ENCODE results near the gene TAF15.

TAF15 gene

DNA sequence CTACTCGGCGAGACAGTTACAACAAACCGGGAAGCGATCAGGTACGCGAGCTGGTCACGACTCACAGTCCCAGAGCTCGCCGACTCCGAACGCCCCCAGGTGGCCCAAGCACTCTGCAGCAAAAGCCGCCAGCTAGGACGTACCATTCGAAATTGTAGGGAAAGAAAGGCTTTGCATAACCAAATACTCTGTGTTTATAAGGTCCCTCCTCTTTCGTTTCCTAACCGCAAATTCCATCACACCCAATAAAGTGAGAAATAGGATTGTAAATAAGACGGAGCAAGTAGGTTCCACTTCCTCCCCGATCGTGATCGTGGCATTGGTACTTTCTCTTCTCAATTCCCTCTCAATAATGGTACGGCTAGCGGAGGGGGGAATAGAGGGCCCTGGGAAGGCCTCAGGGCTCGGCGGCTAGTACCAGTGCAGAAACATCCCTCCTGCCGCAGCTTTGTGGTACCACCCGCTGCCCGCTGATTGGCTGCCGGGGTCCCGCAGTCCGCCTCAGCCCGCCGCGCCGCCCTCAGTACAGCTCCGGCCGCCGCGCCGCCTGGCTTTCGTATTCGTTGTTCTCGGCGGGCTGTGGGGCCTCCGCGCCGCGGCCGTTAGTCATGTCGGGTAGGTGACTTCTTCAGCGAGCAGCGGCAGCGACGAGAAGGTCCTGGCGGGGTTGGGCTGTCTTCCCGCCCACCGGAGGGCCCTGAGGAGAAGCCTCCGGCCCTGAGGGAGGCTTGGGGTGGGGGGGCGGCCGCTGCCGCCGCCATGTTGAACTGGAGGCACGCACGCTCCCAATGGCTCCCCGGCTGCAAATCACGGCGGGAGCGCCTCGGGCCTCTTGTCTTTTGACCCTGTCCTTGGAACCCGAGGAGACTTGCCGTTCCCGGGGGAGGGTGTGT is at the start of gene TAF15:
TSS of gene TAF15 (plus strand) at position 523 of the 893 bp plus-strand sequence. CDS start at position 609, 86 bp downstream.
- peak; percentile 94 for DNase-seq (ENCODE audit: low spot score)

DNA sequence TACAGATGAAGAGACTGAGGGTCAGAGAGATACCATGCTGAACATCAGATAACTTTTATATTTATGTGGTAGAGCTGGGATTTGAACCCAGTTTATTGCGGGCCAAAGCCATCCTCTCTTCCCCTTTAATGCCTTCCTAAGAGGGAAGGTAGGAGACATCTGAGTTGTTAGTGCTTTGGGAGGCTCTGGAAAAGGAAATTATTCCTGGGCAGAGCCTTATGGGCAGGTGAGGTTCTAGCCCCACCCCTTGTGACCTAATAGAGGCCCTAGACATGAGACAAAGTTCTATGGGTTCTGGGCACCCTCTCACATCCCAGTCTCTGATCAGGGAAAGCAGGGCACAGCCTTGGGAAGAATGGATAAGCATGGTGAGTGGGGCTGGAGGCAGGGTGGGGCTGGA is 48.7 kb upstream of the TAF15 start, which contains the start of gene C17orf50:
TSS of gene C17orf50 (plus strand) at position 301 of the 400 bp plus-strand sequence. CDS start at position 356, 55 bp downstream.
- DNase-seq (ENCODE audit: low spot score) = no peak

DNA sequence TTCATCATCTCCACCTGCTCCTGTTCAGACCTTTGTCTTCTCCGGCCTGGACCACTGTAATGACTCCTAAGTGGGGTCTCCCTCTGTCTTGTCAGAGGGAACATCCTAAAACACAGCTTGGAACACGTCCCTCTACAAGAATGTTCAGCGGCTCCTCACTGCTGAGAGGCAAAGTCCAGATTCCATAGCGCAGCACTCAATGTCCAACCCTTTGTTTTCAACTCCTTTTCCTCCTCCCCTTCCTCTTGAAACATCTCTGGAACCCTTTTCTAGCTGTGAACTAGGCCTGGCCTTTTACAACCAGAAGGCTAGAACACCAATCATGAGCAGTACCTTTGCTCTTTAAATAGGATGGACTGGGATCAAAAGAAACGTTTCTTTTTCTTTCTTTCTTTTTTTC is 47.7 kb upstream of the TAF15 start:
- DNase-seq (ENCODE audit: low spot score) = no peak

DNA sequence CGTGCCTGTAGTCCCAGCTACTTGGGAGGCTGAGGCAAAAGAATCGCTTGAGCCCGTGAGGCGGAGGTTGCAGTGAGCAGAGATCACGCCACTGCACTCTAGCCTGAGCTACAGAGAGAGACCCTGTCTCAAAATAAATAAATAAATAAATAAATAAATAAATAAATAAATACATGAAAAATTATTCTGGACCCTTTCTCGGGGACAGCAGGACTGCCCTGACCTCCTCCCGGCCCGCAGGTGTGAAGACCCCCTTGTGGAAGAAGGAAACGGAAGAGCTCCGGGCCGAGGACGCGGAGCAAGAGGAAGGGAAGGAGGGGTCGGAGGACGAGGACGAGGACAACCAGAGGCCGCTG is 45.5 kb upstream of the TAF15 start:
- DNase-seq (ENCODE audit: low spot score) = no peak

DNA sequence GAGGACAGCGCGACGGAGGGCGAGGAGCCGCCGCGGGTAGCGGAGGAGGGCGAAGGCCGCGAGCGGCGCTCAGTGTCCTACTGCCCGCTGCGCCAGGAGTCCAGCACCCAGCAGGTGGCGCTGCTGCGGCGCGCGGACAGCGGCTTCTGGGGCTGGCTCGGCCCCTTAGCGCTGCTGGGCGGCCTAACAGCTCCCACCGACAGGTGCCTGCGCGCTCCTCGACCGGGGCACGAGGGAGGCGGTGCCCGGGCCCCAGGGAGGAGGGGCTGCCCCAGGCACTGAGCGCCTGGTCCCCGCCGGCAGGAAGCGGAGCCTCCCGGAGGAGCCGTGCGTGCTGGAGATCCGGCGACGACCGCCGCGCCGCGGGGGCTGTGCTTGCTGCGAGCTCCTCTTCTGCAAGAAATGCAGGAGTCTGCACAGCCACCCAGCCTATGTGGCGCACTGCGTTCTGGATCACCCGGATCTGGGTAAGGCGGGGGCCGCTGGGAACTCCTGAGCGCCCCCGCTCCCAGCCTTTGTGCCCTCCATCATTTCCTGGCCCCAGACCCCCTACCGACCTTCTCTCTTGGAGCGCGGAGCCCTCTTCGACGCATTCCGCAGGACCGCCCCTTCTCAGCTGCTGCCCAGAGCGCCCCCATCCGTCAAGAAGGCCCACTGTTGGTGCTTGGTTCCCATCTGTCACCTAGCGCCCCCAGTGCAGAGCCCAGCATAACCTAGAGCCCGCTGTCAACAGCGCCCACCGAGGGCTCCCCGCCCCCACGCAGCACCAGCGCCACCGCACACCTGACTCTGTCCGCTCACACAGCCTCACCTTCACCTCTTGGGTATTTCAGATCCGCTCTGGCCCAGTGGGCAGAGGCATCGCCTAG is 44.9 kb upstream of the TAF15 start:
- peak; percentile 96 for DNase-seq (ENCODE audit: low spot score)

DNA sequence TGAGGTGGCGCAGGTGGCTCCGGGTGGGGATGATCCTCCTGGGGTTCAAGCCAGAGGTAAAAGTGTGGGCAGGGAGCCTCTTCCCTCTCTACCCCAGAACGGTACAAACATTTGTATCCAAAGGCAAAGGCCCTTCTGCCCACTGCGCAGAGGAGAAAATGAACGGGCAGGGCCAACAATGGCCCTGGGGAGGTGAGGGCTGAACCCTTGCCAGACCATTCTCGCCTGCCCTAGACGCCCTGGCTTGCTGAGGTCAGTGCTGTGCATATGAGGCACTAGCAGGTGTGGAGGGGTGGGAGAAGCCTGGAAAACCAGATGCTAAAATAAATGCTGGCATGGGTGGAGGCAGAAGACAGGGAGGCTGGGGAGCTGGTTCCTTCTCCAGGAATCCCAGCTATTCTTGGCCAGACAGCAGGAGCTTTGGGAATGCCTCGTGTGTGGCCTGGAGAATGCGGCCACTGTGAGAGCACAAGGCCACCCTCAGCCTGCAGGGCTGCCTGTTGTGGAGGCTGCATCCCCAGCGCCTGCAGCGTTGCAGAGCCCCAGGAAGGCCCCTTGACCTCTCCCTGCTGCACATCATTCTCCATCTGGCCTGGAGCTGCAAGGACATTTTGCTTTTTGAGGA is 44.1 kb upstream of the TAF15 start:
- no peak for DNase-seq (ENCODE audit: low spot score)

DNA sequence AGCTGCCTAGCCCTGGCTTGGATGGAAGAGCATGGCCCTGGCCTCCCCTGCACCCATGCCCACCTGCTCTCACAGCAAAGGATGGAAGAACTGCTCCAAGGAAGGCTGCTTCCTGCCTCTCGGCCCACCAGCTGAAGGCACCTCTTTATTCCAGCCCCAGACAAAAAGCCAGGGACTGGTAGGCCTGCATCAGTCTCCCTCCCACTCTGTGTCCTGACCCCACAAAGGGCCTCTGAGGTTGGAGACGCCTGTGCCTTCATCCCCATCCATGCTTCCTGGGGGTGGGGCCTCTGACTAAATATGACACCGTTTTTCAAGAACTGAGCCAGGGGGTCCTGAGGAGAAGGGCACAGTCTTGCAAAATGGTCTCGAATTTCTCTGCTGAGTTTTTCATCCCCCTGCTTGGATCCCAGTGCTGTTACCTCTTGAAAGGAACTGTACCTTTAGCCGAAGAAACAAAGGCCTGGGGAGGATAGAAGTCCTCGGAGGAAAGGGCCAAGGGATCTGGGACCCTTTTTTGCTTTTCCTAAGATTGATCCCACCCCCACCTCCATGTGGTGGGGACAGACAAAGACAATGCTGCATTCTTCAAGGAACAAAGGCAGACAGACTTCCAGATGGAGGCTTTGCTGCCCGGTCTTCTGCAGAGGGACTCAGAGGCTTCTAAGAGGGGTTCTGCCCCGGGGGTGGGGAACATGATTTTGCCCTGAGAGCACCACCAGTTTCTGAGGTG is 43.4 kb upstream of the TAF15 start:
- DNase-seq (ENCODE audit: low spot score) = no peak

DNA sequence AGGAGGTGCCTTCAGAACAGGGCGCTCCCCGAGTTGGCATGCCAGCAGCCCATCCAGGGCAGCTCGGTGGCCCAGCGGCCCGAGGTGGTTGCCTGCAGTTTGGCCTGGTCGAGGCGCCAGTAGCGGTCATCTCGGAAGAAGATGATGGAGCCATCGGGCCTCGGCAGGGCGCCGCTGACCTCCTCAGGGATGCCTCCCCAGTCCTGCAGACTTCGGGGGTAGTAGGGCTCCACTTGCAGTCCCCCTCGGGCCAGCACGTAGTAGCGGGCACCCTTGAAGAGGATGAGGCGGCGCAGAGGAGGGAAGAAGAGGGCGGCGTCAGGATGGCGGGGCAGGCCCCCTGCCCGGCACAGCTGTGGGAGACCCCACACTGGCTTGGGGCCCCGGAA is 42.8 kb upstream of the TAF15 start:
- DNase-seq (ENCODE audit: low spot score) = no peak

DNA sequence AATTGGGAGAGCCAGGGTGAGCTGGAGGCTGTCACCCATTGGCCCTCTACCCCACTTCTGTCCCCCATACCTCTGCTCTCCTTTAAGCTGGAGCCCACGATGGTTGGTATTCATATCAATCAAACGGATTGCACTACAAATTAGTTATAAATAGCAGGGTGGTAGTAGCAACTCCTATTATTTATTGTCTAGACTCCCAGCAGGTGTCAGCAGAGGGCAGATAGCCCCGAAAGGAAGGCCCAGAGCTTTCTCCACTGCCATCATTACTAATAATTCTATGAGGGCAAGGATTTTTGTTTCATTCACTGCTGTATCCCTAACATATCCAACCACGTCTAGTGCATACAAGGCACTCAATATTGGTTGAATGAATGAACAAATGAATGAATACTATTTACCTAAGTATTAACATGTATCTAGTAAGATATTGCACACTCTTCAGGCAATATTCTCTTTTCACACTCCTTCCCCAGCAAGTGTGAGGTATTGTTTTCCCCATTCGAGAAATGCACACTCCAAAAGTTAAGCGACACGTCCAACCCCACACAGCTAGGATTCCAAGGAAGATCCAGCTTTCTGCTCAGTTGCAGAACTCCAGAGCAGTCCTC is 42.3 kb upstream of the TAF15 start:
- peak; percentile 58 for DNase-seq (ENCODE audit: low spot score)

DNA sequence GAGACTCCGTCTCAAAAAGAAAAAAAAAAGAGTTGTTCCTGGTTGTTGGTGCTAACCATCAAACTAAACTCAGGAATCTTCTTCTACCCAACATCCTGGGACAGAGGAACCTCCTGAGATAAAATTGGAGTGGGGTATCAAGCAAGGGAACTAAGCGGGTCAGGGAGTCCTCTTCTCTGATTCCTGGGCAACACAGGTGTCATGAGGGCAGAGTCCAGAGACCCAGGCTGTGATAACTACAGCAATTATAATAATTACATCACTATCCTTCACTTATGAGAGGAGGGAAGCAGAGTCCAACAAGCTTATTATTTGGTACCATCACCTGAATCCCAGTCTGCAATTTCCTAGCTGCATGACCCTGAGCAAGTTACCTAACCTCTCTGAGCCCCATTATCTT is 40.5 kb upstream of the TAF15 start:
- DNase-seq (ENCODE audit: low spot score) = no peak

DNA sequence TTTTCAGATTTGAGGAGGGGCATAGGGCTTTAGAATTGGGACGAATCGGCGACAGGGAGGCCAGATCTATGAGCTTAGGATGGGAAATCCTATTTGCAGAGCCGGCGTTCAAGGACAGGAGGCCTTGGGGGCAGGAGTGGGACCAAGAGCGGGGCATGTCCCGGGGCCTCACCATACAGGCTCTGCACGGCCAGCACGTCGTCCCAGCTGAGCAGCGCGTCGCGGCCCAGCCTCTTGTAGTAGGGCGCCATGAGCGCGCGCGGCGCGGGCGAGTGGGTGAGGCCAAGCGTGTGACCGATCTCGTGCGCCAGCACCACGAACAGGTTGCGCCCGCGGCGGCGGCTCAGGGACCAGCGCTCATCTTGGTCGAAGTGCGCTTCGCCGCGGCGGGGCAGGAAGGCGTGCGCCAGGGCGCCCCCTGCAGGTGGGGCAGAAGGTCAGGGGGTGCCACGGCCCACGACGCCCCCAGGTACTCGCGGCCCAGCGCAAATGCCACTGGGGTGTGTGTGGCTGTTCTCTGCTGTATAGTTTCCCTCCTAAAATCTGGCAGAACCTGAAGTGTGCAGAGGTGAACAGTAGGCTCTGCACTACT is 39.3 kb upstream of the TAF15 start:
- no peak for DNase-seq (ENCODE audit: low spot score)

DNA sequence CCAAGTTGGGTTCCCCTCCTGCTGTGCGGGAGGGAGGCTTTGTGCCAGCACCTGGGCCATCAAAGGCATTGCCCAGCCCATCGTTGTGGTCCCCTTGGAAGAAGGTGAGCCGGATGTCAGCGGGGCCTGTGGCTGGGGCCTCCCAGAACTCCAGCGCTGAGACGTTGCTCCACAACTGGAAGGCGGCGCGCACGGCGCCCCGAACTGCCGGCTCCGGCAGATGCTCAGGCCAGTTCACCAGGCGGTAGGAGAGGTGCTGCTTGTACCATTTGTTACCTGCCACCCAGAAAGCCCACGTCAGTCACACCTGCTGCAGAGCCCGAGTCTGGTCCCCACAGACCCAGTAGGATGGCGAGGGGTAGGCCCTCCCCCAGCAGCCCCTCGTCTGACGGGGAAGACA is 36.2 kb upstream of the TAF15 start:
- no peak for DNase-seq (ENCODE audit: low spot score)

DNA sequence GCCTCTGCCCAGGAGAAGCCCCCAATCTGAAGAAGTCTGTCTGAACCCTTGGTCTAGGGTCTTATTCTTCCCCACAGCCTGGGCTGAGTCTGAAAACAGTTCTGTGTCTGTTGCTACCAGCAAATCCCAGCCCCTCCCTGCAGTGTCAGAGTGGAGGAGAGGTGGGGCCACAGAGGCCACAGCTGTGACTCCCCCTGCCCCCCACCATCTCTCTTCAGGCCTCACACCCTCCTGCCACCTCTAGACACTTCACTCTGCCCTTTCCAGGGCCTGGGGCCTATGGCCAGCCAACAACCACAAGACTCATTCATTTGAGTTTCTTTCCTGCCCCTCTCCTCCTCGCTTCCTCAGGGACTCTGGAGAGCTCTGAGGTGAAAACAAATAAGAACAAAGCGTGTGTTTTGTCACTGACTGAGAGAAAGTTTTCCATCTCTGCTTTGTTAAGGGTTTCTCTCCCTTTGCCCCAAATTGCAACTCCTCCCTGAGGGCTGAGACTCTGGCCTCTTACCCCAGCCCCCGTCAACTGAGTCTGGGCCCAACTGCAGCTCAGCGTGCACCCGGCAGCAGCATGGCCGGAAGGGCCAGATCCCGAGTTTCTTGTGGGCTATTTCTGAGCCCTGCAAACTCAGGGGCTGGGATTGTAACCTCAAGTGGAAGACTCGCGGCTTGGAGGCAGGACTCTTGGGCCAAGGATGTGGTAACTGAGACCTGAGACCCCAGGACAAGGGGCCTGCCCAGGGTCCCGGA is 35.4 kb upstream of the TAF15 start:
- no peak for DNase-seq (ENCODE audit: low spot score)

DNA sequence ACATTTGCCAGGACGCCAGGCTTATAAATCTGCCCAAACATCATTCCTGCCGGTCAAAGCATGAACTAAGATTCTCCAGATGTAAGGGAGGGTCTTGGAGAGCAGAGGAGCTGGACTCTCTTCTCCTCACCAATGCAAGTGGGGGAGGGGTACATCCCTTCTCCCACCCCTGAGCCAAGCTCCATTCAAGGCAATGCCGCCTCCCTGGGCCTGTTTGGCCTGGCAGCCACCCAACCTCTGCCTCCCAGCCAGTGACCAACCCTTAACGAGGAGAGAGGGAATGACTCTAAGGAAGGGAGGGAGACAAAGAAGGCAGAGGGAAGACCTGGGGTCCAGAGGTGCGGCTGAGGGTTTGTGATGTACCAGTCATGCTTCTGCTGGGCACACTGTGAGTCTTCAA is 34.8 kb upstream of the TAF15 start:
- no peak for DNase-seq (ENCODE audit: low spot score)

DNA sequence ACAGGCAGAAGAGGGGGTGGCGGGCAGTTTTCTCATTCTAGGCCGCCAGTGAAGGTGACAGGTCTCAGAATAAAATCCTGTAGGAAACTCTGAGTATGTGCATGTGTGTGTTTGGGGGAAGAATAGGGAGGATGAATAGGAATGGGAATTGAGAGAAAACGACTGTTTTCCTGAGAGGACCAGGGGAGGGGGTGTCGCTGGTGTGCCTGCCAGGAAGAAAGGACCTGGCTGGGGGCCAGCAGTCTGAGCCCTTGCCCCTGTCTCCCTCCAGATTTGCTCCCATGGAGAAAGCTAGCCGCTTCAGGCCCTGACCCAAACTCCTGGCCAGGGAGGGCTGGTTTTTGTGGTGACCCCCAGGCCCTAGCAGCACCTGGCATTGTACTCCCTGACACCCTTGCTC is 34.2 kb upstream of the TAF15 start:
- no peak for DNase-seq (ENCODE audit: low spot score)

DNA sequence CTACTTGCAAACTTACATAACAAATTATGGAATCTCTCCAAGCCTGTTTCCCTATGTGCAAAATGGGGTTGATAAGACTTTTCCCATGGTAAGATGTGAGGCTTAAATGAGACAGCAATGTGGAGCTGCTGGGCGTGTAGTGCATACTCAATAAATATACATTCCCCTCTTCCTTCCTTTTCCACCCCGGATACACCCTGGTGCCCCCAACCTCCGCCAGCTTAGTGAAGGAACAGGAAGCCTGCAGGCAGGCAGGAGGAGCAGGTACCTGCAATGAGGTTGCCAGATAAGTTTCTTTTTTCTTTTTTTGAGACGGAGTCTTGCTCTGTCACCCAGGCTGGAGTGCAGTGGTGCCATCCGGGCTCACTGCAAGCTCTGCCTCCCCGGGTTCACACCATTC is 33.7 kb upstream of the TAF15 start:
- no peak for DNase-seq (ENCODE audit: low spot score)

DNA sequence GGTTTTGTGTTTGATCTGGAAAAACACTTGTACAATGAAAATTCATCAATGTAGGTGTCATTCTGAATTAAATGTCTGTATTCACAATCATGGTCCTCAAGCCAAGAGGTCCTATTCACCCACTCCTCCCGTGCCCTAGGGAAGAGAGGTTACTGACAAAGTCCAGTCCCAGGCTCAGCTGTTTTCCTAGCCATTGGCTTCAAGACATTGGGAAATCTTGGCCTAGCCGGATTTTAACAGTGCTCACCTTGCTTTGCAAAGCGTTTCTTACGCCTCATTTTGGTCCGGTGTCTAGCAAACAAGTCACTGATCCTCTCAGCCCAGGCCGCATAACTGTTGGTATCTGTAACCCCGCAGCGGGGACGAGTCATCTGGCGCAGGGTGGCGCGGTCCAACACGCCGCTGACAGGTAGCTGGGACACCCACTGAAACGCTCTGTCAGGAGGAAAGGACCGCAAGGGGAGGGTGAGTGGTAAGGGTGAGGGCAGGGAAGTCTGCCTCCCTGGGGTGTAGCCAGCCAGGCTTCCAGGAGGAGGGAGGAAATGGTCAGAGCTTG is 30.6 kb upstream of the TAF15 start:
- no peak for DNase-seq (ENCODE audit: low spot score)

DNA sequence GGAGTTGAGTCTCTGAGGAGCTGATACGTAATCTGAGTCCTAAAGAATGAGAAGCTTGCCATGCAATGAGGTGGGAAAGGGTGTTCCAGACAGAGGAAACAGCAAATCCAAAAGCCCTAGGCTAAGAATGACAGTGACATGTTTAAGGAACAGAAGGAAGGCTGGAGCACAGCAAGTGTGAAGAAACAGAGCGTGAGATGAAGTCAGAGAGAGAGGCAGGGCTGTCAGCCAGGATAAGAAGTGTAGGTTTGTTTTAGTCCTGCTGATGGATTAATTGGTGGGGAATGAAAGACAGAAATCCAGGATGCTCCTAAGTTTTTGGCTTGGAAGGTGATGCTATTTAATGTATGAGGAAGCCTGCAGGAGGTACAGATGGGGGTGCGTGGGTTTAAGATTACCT is 28.3 kb upstream of the TAF15 start:
- no peak for DNase-seq (ENCODE audit: low spot score)

DNA sequence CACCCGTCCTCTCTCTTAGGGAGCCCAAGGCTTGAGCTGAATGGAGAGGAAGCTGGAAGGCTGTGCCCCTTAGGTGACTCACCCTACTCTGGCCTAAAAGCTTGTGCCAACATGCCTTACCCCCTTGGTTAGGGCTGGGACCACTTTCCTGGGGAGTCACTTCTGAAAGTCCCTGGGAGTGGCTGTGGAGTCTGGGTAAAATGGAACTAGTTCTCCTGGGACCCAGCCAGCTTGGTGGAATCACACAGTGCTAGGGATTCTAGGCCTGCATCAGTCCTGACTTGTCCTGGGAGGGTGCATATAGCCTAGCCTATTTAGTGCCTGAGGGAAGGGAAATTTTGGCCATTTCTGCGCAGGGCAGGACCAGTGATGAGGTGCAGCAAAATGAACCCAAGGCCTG is 24.4 kb upstream of the TAF15 start:
- DNase-seq (ENCODE audit: low spot score) = no peak

DNA sequence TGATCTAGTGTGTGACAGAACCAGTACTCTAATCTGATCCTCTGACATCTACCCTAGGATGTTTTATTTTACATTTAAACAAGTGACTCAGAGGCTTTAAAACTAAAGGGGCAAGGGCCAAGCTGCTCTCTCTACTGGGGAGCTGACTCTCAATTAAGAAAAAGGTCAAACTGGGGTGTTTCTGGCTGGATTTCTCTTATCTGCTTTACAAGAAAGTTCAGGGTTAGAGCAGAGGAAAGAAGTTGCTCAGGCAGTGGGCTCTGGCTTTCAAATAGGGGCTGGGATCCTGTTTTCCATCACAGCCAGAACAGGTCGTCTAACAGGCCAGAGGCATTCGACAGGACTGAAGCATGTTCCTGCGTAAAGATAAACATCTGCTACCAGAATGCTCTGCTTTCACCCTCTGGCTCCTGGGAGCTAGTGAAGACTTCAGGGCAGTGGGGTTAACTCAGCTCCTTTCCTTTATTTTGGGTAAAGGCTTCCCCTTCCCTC is 22.3 kb upstream of the TAF15 start:
- no peak for DNase-seq (ENCODE audit: low spot score)
